NCI-H69 (cell line): ENCODE results near the gene NEDD4L.
A peak's percentile ranks its signal among the peaks of the same experiment; 100 is the strongest.

Experiments
- DNase-seq: peaks from one replicate; lab custom pipeline; 2025; lab: John Stamatoyannopoulos, UW

Gene NEDD4L

DNA sequence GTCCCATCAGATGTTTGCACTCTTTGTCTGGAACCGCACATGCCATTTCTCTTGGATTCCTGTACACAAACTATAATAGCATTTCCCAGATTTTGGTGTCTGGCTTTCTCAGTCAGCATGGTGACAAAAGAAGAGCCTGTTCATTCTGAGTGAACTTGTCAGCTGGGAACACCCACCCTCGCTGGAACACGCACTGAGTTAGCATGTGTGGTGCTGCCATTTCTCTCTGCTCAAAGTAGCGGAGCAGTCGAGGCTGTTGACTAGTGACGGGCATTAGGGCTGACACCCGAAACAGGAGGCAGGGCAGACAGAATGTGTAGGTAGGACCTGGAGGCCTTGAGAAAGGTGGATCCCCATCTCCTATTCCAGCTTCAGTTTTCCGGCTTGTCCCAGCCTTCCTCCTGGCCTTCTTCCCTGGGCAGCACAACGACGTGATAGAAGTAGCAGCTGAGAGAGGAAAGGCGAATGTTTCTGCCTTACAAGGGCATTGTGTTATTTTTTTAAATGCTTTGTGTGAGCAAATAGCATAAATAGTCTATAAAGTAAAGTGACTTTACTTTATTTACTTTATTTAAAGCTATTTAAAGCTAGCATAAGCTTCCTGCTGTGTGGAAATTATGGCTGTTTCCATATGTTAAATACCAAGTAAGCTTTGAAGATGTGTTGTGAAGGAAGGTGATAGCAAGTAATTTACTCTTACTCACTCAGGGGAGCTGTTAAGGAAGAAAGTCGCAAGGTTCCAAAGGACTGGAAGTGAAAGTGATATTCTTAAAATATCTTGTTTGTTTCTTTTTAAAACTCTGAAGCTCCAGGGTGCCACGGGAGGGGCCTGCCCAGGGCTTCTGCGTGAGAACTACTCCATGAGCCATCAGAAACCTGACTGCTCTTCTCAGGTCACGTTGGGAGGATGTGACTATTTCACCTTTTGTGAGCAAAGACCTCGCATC, 272.6 kb downstream of the NEDD4L start:
- DNase-seq, result no peak

DNA sequence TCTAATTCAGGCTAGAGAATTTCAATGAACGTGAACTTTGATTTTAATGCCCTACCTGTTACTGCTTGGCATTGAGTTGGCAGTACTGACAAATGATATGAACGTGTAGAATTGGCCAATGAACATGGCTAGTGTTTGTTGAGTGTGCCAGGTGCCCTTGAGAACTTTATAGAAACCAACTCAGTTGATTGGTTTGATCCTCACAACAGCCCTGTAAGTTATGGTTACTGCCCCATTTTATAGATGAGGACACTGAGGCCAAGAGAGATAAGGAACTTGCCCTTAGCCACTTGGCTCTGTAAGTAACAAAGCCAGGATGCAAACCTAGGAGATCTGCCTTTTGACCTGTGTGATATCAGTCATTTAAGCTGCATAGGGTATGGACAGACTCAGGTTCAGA, 275.7 kb downstream of the NEDD4L start:
- no peak for DNase-seq

DNA sequence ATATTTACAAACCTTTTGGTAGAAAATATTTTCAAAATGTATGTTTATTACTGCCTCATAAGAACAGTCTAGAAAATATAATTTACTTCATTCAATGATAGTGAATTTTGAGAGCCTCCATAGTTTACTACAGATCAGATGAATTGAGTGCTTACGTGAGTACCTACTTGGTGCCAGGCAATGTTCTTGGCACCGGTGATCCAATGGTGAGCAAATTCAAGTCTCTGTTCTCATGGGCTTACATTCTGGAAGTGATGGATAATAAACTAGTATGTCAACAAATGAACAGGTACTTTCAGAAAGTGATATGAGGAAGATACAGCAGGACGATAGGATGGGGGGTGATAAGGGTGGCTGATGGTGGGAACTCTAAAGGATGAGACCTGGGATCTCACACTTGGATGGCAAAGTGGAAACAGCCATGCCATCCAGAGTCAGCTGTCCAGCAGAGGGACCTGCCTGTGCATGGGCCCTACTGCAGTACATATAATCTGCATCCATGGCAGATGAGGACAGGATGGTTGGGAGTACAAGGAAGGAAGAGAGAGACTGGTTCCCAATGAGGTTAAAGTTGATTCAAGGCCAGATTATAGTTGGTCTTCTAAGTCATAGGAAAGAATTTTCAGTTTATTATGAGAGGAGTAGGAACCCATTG, 277.0 kb downstream of the NEDD4L start:
- DNase-seq, result peak; percentile 49

DNA sequence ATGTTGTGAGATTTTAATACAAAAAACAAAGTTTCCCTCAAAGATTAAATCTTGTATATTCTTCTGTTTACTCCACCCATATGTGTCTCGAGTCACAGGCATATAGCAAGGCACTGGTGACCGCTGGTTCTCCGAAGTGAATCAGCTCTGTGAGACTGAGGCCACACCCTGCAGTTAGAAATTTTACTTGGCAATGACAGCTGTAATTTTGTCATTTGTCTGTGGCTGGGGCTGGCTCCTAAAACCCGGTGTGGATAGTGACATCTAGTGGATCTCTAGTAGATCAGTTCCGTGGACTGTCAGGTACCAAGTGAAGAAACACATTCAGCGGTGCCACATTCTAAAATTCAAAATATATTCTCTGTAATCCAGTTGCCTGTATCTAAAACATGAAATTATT, 278.0 kb downstream of the NEDD4L start:
- peak; percentile 96 for DNase-seq

DNA sequence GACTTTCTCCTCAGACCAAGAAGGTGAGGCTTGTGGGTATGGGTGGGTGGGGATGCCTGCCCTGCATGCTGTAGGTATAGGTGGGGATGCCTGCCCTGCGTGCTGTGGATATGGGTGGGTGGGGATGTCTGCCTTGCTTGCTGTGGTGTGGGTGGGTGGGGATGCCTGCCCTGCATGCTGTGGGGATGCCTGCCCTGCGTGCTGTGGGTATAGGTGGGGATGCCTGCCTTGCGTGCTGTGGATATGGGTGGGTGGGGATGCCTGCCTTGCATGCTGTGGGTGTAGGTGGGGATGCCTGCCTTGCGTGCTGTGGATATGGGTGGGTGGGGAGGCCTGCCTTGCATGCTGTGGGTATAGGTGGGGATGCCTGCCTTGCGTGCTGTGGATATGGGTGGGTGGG, 278.4 kb downstream of the NEDD4L start:
- no peak for DNase-seq

DNA sequence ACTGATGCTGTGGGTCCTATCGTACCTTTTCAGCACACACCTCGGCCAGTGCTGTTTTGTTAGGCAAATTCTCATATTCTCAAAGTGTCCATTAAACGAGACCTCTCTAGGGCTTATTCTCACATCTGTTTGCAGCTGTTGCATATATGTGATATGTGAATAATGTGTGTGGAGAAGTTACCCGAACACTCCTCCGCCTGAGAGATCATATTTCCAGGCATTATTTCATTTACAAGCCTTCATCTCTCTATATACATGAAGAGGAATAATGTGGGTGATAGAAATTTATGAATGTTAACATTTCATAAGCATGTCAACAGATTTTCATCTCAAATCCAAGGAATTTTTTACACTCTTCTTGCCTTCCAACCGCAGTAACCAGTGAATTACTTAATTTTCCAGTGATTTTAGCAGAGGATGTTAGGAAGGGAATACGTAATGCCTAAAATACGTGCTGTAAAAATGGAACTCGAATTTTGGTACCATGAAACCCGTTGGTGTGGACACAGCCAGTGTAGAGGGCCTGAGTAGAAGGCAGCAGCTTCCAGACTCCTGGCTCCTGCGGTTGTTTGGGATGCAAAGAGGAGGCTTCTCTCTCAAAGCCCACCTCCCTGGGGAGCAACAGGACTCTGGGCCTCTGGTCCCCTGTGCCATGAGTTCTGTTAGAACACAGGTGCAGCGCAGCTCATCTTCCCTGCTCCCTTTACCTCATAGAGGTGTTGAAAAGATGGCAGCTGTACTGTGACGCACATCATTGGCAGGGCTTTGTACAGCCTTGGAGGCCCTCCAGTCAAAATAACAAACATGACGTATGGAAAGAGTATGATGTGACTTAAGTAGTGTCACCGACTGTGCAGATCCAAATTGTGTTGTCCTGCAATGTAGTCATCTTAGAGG, 280.1 kb downstream of the NEDD4L start:
- no peak for DNase-seq

DNA sequence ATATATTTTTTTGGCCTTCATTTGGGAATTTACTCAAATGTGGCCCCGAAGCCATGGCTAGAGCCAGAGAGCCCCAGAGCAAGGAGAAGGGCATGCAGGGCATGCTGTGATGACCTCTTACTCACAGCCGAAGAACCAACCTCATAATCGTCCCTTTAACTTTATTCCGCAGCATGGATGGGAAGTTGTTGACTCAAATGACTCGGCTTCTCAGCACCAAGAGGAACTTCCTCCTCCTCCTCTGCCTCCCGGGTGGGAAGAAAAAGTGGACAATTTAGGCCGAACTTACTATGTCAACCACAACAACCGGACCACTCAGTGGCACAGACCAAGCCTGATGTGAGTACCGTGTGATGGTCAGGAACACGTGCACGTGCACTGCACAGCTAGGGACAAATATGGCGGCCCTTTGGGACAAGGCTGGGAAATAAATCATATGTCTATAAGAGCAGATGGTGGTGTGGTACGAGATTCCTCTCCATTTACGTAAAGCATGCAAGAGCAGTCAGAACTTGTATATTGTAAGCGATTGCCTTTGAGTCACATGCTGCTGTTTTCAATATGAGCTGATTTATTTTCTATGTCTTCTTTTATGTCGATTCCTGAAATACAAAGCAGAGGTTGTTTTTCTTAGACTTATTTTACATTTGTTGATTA, 280.9 kb downstream of the NEDD4L start:
- no peak for DNase-seq

DNA sequence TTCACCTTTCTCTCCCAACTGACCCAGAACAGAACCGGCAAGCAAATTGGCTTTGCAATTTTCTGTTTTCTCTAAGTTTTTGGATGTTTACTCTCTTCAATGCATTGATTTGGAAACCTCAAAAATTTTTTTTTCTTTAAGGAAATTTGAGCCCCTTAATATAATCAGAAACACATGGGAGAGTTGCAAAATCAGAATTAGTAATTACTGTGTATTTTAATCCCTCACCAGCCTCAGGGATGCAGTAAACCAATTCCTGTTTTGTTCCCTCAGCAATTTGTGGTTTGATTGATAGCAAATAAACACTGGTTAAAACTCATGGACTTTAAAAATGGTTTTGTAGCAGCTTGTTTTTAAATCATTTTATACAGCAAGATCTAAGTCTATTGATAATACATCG, 281.5 kb downstream of the NEDD4L start:
- no peak for DNase-seq

DNA sequence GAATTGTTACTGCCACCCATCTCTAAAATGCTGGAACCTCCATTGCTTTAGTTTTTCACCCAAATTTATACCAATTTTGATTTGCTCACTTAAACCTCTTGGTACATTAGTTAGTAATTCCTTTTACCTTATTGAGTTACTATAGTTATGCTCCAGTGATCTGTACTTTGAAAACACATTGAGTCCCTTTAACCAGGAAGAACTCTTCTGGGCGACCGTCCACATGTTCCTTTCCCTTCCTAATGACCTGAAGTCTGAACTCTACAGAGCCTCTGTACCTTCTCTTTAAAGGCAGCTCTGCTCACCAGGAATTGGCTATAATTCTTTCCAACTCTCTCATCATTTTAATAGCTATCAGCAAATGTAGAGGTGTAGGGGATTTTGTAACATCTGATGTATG, 290.0 kb downstream of the NEDD4L start:
- no peak for DNase-seq

DNA sequence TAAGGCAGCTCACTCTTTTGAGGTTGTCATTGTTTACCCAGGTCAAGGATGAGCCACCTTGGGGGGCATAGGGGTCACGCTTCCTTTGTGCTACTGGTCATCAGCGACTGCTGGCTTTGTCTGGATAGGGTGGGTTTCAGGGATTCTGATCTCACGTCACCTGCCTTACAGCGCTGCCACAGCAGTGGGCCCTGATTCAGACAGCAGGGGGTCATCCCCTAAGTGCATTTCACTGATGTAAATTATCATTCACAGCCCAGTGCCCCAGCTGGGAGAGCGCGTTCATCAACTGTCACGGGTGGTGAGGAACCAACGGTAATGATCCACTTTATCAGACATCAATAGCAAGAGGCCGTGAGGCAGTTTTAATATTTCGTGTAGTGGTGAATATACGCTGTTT, 291.2 kb downstream of the NEDD4L start:
- peak; percentile 84 for DNase-seq

DNA sequence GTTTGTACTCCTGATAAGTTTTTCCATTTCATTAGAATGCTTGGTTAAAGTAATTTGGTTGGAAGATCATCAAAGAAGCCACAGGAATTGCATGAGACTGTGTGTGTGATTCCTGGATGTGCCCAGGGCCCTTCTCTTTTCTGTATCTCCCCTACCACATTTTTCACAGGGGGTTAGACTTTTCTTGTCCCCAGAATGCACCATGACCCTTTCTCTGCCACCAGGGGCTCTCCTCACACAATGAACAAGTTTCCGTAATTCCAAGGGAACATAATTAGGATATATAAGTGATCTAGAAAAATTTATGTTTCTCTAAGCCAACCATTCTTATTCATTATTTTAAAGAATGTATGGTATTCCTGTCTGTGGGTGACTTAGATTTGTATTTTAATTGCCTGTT, 291.8 kb downstream of the NEDD4L start:
- DNase-seq, result no peak

DNA sequence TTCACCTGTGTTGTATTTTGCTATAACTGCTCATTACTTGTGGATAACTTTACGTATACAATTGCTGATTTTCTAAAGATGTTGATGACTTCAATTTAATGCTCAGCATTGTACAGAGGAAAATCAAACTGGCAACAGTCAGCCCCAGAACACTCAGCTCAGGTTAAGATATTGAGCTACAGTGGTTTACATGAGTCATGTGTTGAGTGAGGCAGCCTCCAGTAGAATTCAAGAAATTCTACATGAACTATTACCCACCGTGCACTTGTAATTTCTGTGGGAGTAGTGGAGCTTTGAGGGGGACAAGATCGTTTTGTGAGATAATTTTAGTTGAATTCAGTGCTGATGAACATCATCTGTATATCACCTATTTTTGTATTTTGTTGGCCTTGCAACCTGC, 292.6 kb downstream of the NEDD4L start:
- no peak for DNase-seq

DNA sequence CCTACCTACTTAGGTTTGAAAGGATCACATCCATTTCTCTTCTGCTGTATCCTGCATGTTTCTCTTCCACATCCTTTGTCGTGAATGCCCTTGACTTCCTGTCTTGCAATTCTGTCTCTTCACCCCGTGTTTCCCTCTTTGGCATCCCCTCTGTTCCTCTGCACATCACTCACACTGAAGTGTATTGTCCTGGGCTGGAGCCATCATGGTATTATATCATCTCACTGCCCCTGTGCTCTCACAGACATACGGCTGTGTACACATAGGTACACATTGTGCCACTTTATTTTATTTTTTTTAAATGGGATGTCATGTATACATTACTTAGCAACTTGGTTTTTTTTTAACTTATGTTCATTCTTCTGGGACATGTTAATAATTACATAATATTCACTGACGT, 293.3 kb downstream of the NEDD4L start:
- DNase-seq, result no peak

DNA sequence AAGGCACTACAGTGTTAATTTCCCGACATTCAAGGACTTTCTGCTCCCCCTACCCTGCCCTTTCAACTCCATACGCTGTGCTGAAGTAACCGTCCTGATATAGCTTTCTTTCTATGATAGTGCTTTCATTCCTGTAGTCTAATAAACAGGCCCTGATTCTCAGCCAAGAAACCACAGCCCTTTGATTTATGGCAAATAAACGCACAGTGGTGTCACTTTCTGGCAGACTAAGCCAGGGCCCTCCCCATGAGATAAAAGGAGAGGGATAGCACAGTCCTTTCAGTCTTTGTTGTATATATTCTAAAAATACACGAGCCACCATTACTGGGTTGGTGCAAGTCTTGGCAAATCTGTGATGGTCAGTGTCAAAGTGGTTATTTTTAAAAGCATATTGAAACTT, 293.7 kb downstream of the NEDD4L start:
- DNase-seq, result peak; percentile 62

DNA sequence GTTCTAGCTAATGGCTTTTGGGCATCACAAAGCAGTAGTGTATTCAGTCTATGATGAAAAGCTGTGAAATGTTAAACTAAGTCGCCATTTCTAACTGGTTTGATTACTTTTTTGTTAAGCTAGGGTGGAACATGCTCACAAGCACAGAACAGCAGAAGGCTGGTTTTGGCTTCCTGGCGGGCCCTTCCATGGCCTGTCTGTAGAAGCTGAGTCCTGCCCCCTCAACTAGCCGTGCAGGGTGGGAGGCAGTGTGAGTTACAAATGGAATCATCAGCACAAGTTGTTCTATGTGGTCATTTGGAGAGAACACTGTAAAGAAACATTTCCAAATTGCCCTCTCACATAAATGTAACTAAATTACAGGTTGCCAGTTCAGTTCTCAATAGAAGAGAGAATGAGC, 294.1 kb downstream of the NEDD4L start:
- peak; percentile 54 for DNase-seq

DNA sequence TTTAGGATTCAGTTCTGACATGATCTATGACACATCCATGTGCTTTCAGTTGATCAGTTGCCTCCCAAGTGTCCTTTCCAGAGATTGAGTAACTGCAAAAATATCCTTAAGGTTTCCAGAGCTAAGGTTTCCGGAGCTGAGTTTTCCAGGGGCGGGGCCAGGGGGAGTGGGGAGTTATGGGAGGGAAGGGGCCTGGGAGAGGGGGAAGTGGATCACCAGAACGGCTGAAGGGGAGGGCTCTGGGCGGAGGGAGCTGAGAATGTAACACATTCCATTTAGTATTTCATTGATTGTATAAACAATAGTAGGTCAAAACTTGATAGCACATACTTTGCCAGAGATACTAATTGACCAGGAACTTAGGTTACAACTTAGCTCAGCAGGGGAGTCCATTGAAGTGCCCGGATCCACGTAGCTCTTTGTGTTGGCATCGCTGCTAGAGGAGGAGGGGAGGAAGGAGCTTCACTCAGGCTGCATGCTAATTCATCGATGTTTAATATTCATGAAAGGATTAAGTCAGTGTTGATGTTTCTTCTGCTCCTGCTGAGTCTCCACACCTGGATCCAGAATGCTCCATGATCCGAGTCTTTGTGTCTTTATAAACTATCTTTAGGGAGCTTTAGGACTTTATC, 295.1 kb downstream of the NEDD4L start:
- DNase-seq, result peak; percentile 91

DNA sequence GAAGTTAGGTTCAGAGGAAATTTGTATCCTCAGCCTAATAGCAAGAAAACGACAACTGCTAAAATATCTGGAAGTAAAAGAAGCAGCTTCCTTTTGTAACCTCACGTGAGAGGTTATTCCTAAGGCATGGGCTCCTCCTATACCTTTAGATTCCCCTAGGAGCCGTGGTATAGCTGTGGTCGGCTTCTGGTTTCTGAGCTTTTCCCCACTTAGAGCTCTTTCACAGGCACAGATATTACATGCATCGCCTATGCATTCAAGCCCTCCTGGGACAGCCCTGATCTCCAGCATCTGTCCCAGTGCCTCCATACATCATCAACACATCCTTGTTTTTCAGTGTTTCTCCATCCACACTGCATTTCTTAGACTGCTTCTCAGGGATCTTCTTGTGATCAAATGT, 295.9 kb downstream of the NEDD4L start:
- peak; percentile 34 for DNase-seq

DNA sequence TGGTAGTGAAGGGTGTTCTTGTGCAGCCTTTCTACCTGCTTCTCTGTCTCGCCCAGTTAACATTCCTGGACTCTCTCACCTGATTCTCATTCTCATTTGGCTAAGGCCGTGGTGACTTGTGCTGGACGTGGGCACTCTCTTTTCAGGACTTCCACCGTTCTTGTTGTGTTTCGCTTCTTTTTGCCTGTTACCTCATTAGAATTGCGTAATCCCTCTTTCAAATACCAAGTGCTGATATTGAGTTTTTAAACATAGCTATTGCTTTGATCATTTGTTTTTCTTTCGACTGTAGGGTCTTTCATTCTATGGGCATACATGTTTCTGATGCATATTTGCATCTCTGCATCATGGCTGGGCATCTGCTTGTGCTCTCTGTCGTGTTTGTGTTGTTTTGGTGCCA, 297.9 kb downstream of the NEDD4L start:
- no peak for DNase-seq

DNA sequence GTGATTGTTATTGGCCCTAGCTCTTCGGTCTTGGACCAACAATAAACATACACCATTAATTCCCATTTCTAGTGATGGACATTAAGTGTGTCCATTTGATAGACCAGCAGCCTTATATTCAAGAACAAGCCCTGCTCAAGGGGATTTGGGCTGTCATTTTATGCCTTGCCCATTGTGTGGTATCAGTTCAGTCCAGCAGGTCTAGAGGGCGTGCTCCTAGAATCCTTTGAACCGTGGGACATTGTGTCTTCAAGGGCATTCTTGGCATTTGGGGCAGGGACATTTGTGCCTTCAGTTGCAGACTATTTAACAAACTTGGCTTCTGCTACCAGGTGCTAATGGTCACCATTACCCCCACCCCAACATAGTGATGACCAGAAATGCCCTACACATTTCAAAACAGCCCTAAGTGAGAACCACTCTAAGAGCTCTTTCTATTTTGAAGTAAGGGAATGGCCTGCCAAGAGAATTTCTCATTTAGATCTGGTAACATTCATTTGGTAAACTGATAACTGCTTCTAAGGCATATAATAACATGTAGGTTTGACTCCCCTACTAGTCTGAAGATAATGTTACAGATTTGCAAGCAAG, 300.1 kb downstream of the NEDD4L start:
- no peak for DNase-seq

DNA sequence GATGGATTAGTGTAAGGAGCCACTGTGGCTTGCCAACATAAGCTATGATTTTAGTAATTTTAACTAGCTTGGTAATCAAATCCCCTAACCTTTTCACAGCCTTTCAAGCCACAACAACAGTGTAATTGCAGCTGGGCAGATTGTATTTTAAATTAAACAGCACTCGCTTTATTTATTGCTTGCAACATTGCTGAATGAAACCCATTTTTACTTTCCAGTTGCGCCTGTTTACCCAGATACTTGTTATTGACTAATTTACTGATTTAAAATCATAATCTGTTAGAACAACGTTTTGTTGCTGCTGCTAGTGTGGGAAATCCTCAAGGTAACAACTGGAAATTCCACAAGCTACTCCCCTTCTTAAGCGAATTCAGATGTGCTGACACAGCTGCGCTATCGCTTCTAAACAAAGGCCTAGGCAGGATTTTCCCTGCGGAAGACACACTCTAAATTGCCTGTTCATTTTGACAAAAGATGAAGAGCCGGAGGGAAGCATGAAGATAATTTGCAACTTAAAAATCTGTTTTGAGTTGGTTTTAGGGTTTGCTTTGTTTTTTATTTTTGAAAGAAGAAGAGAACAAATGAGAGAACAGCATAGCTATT, 300.9 kb downstream of the NEDD4L start:
- DNase-seq, result no peak

DNA sequence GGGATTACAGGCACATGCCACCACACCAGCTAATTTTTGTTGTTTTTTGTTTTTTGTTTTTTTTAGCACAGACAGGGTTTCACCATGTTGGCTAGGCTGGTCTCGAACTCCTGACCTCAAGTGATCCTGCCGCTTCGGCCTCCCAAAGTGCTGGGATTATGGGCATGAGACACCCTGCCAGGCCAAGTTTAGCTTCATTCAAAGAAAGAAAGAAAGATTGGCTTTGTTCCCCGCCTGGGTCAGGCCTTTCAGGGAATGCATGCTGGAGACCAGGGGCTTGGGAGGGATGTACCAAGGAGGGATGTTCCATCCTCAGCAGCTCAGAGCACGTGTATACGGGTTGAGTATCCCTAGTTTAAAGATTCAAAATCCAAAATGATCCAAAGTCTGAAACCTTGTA, 301.8 kb downstream of the NEDD4L start:
- DNase-seq, result no peak
